VCaP (cell line): ENCODE results near the gene ZNF599.

Experiments used
- H3K27ac ChIP-seq: fragments of 450-650 bp; 2 replicates; pipeline ENCODE4 v1.5.1; 2017
- TF ChIP-seq, protein P1 (sequence below): fragments of 450-650 bp; conservative IDR thresholded peaks from 2 replicates; pipeline ENCODE4 v1.5.1; 2017; ENCODE audit warnings: mild to moderate bottlenecking, moderate library complexity

Gene ZNF599

DNA sequence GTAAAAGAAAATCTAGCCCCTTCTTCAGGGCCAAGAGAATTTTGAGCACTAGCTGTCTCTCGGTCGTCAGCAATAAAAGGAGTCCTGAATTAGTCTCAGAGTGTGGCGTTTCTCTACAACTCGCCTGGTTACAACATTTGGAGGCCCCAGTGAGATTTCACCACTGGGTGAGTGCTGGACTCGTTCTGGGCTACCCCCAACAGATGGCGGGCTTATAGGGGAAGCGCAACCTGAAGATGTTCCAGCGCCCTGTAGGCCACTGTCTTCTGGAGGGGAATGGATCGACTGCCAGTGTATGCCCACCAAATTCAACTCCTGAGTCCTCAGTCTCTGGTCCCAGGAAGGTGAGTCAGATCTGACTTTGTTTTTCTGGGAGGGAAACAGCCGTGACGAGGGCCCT lies 50.7 kb downstream of the ZNF599 start:
- H3K27ac ChIP-seq, result no peak overlapping the region
- TF ChIP-seq, protein P1, sequence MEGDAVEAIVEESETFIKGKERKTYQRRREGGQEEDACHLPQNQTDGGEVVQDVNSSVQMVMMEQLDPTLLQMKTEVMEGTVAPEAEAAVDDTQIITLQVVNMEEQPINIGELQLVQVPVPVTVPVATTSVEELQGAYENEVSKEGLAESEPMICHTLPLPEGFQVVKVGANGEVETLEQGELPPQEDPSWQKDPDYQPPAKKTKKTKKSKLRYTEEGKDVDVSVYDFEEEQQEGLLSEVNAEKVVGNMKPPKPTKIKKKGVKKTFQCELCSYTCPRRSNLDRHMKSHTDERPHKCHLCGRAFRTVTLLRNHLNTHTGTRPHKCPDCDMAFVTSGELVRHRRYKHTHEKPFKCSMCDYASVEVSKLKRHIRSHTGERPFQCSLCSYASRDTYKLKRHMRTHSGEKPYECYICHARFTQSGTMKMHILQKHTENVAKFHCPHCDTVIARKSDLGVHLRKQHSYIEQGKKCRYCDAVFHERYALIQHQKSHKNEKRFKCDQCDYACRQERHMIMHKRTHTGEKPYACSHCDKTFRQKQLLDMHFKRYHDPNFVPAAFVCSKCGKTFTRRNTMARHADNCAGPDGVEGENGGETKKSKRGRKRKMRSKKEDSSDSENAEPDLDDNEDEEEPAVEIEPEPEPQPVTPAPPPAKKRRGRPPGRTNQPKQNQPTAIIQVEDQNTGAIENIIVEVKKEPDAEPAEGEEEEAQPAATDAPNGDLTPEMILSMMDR, result no peak

GRCh38 chr19:34715357-34715756 lies 57.7 kb downstream of the ZNF599 start:
- TF ChIP-seq, protein P1, result no peak
- H3K27ac ChIP-seq, result no peak overlapping the region

GRCh38 chr19:34713262-34713637 lies 59.8 kb downstream of the ZNF599 start:
- no peak overlapping the region for H3K27ac ChIP-seq
- TF ChIP-seq, protein P1, result no peak

DNA sequence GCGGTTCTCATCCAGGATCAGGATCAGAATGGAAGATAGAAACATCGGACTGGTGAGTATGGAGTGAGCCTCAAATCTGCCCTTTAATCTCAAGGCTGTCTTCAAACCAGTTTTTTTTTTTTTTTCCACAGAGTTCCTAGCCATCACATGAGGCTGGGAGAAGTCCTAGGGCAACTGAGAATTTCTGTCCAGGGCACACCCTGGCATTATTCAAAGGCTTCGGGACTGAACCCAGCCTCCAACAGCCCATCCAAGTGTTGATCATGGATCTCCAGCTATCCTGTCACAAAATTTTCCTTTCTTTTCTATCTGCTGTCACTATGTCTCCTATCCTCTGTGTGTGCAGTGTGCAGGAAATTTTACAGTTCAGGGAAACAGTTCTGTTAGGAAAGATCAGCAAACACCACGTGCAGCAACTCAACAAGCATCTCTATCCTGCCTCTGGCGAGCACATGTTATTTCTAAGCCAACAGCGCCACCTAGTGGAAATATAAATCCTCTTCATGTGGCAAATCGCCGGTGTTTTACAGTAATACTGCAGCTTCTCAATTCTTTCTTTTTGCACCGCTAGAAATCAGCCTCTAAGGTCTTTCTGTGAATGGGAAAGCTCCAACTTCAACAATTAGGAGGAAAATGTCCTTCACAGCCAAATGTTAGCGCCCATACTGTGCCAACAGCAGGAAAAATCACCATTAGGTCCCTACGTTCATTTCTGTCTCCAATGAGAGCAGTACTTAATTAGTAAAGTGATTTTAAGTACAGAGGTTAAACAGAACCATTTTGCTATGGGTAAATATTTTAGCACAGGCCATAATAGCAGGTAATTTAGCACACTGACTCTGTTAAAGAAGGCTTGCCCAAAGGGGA lies 60.4 kb downstream of the ZNF599 start:
- TF ChIP-seq, protein P1, result peak; percentile 70
- peak overlapping the region; percentile 32; the same call in 1 of the 2 replicates for H3K27ac ChIP-seq

DNA sequence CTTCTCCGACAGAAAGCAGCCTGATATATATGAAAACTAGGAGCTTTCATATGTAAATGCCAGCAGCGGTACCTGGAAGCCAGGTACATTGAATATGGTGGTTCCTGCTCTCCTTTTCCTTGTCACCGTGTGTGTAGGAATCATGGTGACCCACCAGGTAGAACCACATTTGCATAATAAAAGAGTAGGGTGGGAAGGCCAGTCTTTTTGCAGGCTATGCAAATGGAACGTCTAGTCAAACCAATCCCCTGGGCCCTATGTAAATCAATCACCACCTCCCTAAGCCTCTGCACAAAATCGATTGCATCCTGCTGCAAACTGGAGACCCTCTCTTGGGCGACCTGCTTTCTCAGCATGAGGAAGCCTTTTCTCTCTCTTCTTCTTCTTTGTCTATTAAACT lies 61.1 kb downstream of the ZNF599 start:
- TF ChIP-seq, protein P1, result no peak
- no peak overlapping the region for H3K27ac ChIP-seq
